Fibroblast of lung (primary cell): Measurements from ENCODE around the gene TP53INP2. TPM values are rescaled to one million over a fixed set of nuclear protein-coding genes. Genes with fewer than 3 reads are reported as not detected.

Experiments
- DNase-seq, 2 donors: peaks; one replicate each; pipeline versions ENCODE4 v3.0.0 to v3.0.0-alpha.2; 2010; ENCODE audit warnings: low read depth in 2 of 2
- H2AFZ ChIP-seq: 2 replicates; pipeline ENCODE4 v1.5.1; 2012; ENCODE audit warnings: low read length, control low read depth, inconsistent platforms
- H3K27ac ChIP-seq: 2 replicates; pipeline ENCODE4 v1.5.1; 2011; ENCODE audit warnings: low read length, control low read depth; ENCODE audit not compliant: insufficient read depth
- H3K27me3 ChIP-seq: 2 replicates; pipeline ENCODE4 v1.5.1; 2011; ENCODE audit warnings: mild to moderate bottlenecking, low read length; ENCODE audit not compliant: control insufficient read depth, insufficient read depth
- H3K36me3 ChIP-seq: 2 replicates; pipeline ENCODE4 v1.5.1; 2011; ENCODE audit warnings: low read length; ENCODE audit not compliant: control insufficient read depth, insufficient read depth
- H3K4me1 ChIP-seq: 2 replicates; pipeline ENCODE4 v1.5.1; 2011; ENCODE audit warnings: low read length; ENCODE audit not compliant: control insufficient read depth, insufficient read depth; ENCODE audit errors: extremely low read depth
- H3K4me2 ChIP-seq: 2 replicates; pipeline ENCODE4 v1.5.1; 2011; ENCODE audit warnings: low read length, control low read depth; ENCODE audit not compliant: insufficient read depth; ENCODE audit errors: extremely low read depth
- H3K4me3 ChIP-seq, 4 experiments: fragments of 200-600 bp in 1 of 4; sonication (generic) in 1 of 4; replicated peaks in 1 of 4; 2 replicates each; pipeline ENCODE4 v1.5.1; 2011 to 2016; ENCODE audit warnings: low read length in 4 of 4, low read depth in 3 of 4, mild to moderate bottlenecking in 3 of 4, control low read depth in 2 of 4, inconsistent platforms in 1 of 4, mixed read lengths in 1 of 4; ENCODE audit not compliant: insufficient read depth in 1 of 4; ENCODE audit errors: control extremely low read depth in 1 of 4
- H3K79me2 ChIP-seq: 2 replicates; pipeline ENCODE4 v1.5.1; 2012; ENCODE audit warnings: mild to moderate bottlenecking, low read length, inconsistent platforms; ENCODE audit not compliant: control insufficient read depth, insufficient read depth
- H3K9ac ChIP-seq: 2 replicates; pipeline ENCODE4 v1.5.1; 2011; ENCODE audit warnings: mild to moderate bottlenecking, low read length, control low read depth; ENCODE audit not compliant: insufficient read depth
- H3K9me3 ChIP-seq: 2 replicates; pipeline ENCODE4 v1.5.1; 2012; ENCODE audit warnings: low read depth, low read length; ENCODE audit not compliant: control insufficient read depth, insufficient read depth
- H4K20me1 ChIP-seq: 2 replicates; pipeline ENCODE4 v1.5.1; 2011; ENCODE audit warnings: low read length; ENCODE audit not compliant: control insufficient read depth, insufficient read depth; ENCODE audit errors: extremely low read depth
- CTCF ChIP-seq, 2 donors: IDR thresholded peaks in 1 of 2; conservative IDR thresholded peaks in 1 of 2; 1 replicate in 1 of 2; 2 replicates in 1 of 2; pipeline ENCODE4 v1.5.1; 2011 to 2012; ENCODE audit warnings: low read length in 2 of 2, control low read depth in 1 of 2, inconsistent platforms in 1 of 2, low read depth in 1 of 2, mild to moderate bottlenecking in 1 of 2
- EZH2 ChIP-seq: IDR thresholded peaks from 2 replicates; pipeline ENCODE4 v1.5.1; 2012; ENCODE audit warnings: low read length, control low read depth, mild to moderate bottlenecking; ENCODE audit errors: missing control alignments
- polyA plus RNA-seq, 2 donors: library from polyadenylated mRNA; depleted of rRNA in 1 of 2; stranded (reverse) in 1 of 2; unstranded in 1 of 2; fragments of >200 nt; gene quantifications; 2 replicates each; pipeline ENCODE4 v1.2.1, GENCODE V29; 2011 to 2012; ENCODE audit warnings: missing spikeins in 1 of 2
- total RNA-seq: library from RNA; depleted of rRNA; stranded (reverse); fragments of >200 nt; gene quantifications from 2 replicates; pipeline ENCODE4 v1.2.1, GENCODE V29; 2014

The TP53INP2 gene
- total and polyA plus RNA-seq, 2 donors (not counting 1 experiment from before 2014, with no cell fraction given) = 6.4 to 9.8 TPM

GRCh38 chr20:34683667-34684066, 20.5 kb upstream of the TP53INP2 start:
- no peak for TF ChIP-seq EZH2
- Histone ChIP-seq H3K27ac (no peak overlapping the region), H3K4me2 (no peak overlapping the region), H3K9ac (no peak overlapping the region), H3K79me2 (no peaks in the 10 kb centered on the region), H4K20me1 (no peaks in the 10 kb centered on the region), H2AFZ (no peak overlapping the region), H3K36me3 (no peaks in the 10 kb centered on the region), H3K9me3 (no peaks in the 10 kb centered on the region), H3K4me3 (no peak overlapping the region), H3K27me3 (no peaks in the 10 kb centered on the region), H3K4me1 (no peaks in the 10 kb centered on the region)
- DNase-seq = no peak

- no peaks in the 10 kb centered on the region for H3K79me2 ChIP-seq
- no peak overlapping the region for H3K27ac ChIP-seq
- no peak overlapping the region for H3K4me3 ChIP-seq
- H4K20me1 ChIP-seq = no peaks in the 10 kb centered on the region
- H3K9ac ChIP-seq = no peak overlapping the region
- no peaks in the 10 kb centered on the region for H3K36me3 ChIP-seq
- DNase-seq = no peak
- no peak overlapping the region for H3K4me2 ChIP-seq
- no peak for TF ChIP-seq EZH2
- no peak for TF ChIP-seq CTCF (conservative IDR thresholded peaks at IDR 0.05 in 1 of 2, IDR thresholded peaks at IDR 0.05 in 1 of 2; ENCODE audit: low read depth in 1 of 2, low read length in 2 of 2)
- no peaks in the 10 kb centered on the region for H3K9me3 ChIP-seq
- H2AFZ ChIP-seq = no peak overlapping the region
- no peaks in the 10 kb centered on the region for H3K27me3 ChIP-seq
- H3K4me1 ChIP-seq = no peaks in the 10 kb centered on the region
Measured at GRCh38 chr20:34689486-34689885, 14.7 kb upstream of the TP53INP2 start.

- no peak overlapping the region for H3K9ac ChIP-seq
- no peak overlapping the region for H3K4me2 ChIP-seq
- H3K9me3 ChIP-seq = no peaks in the 10 kb centered on the region
- no peak overlapping the region for H3K4me3 ChIP-seq
- no peaks in the 10 kb centered on the region for H3K36me3 ChIP-seq
- H3K27ac ChIP-seq = no peak overlapping the region
- TF ChIP-seq CTCF (conservative IDR thresholded peaks at IDR 0.05 in 1 of 2, IDR thresholded peaks at IDR 0.05 in 1 of 2; ENCODE audit: low read depth in 1 of 2, low read length in 2 of 2) (no peak), EZH2 (no peak)
- no peaks in the 10 kb centered on the region for H4K20me1 ChIP-seq
- no peaks in the 10 kb centered on the region for H3K27me3 ChIP-seq
- DNase-seq = no peak
- no peaks in the 10 kb centered on the region for H3K4me1 ChIP-seq
- no peaks in the 10 kb centered on the region for H3K79me2 ChIP-seq
- H2AFZ ChIP-seq = no peak overlapping the region
Measured at GRCh38 chr20:34691838-34692237, 12.3 kb upstream of the TP53INP2 start.
